Liver (tissue), 9 donors: ENCODE data around the gene NIPBL. TPM values are rescaled to one million over a fixed set of nuclear protein-coding genes. Genes with fewer than 3 reads are reported as not detected.
"Not testable (repeated sequence)": the region's sequence is repeated elsewhere in the genome, so short reads cannot be mapped to it uniquely, and the experiment has no call there.

Source experiments
- DNase-seq: peaks from one replicate; pipeline ENCODE4 v3.0.0-alpha.2; 2017; ENCODE audit warnings: low spot score
- H3K27ac ChIP-seq, 2 donors: one replicate each; pipeline ENCODE4 v1.7.0; 2013; ENCODE audit warnings: inconsistent platforms in 2 of 2, low read length in 2 of 2, control low read depth in 1 of 2, low read depth in 1 of 2, mild to moderate bottlenecking in 1 of 2
- H3K27me3 ChIP-seq, 4 donors: one replicate each; pipeline versions ENCODE4 v1.6.1 to v1.7.0; 2013; ENCODE audit warnings: low read length in 3 of 4, inconsistent platforms in 1 of 4, mild to moderate bottlenecking in 1 of 4, moderate library complexity in 1 of 4; ENCODE audit not compliant: control insufficient read depth in 4 of 4, insufficient read depth in 4 of 4
- H3K36me3 ChIP-seq, 4 donors: one replicate each; pipeline versions ENCODE4 v1.6.1 to v1.7.0; 2013; ENCODE audit warnings: low read length in 3 of 4, mild to moderate bottlenecking in 3 of 4, low read depth in 1 of 4, moderate library complexity in 1 of 4; ENCODE audit not compliant: control insufficient read depth in 4 of 4, insufficient read depth in 3 of 4
- H3K4me1 ChIP-seq, 4 donors: one replicate each; pipeline versions ENCODE4 v1.6.1 to v1.7.0; 2013; ENCODE audit warnings: low read length in 3 of 4, mild to moderate bottlenecking in 3 of 4, moderate library complexity in 1 of 4; ENCODE audit not compliant: control insufficient read depth in 4 of 4, insufficient read depth in 4 of 4
- H3K4me3 ChIP-seq, 3 donors: one replicate each; pipeline versions ENCODE4 v1.6.1 to v1.7.0; 2013; ENCODE audit warnings: low read length in 3 of 3, control low read depth in 1 of 3, low read depth in 1 of 3, mild to moderate bottlenecking in 1 of 3
- H3K9ac ChIP-seq, 2 donors: one replicate each; pipeline ENCODE4 v1.7.0; 2013; ENCODE audit warnings: low read length in 2 of 2, mild to moderate bottlenecking in 2 of 2, moderate library complexity in 2 of 2, control low read depth in 1 of 2, low read depth in 1 of 2
- H3K9me3 ChIP-seq, 4 donors: one replicate each; pipeline versions ENCODE4 v1.6.1 to v1.7.0; 2013; ENCODE audit warnings: low read length in 3 of 4; ENCODE audit not compliant: control insufficient read depth in 4 of 4
- ATF3 ChIP-seq: IDR thresholded peaks from 2 replicates; pipeline ENCODE4 v1.6.1; 2016; ENCODE audit warnings: antibody characterized with exemption
- CTCF ChIP-seq: fragments of 150-350 bp; IDR thresholded peaks from 2 replicates; pipeline ENCODE4 v1.5.1; 2017; ENCODE audit warnings: improper control_type of control experiment, low read depth, low read length; ENCODE audit not compliant: missing input control
- EGR1 ChIP-seq, 2 donors: IDR thresholded peaks; 2 replicates each; pipeline ENCODE4 v1.6.1; 2016 to 2018; ENCODE audit warnings: antibody characterized with exemption in 2 of 2, low read depth in 2 of 2
- FOXA1 ChIP-seq: IDR thresholded peaks from 2 replicates; pipeline ENCODE4 v1.6.1; 2016; ENCODE audit warnings: antibody characterized with exemption
- FOXA2 ChIP-seq: IDR thresholded peaks from 2 replicates; pipeline ENCODE4 v1.6.1; 2016; ENCODE audit warnings: antibody characterized with exemption
- GABPA ChIP-seq, 2 donors: IDR thresholded peaks in 1 of 2; conservative IDR thresholded peaks in 1 of 2; 2 replicates each; pipeline ENCODE4 v1.6.1; 2016; ENCODE audit warnings: antibody characterized with exemption in 2 of 2, mild to moderate bottlenecking in 1 of 2, moderate library complexity in 1 of 2
- HNF4A ChIP-seq, 2 donors: conservative IDR thresholded peaks; 2 replicates each; pipeline ENCODE4 v1.6.1; 2016; ENCODE audit warnings: antibody characterized with exemption in 2 of 2, mild to moderate bottlenecking in 2 of 2
- HNF4G ChIP-seq: IDR thresholded peaks from 2 replicates; pipeline ENCODE4 v1.6.1; 2016; ENCODE audit warnings: antibody characterized with exemption
- JUND ChIP-seq, 2 donors: IDR thresholded peaks; 2 replicates each; pipeline ENCODE4 v1.6.1; 2016; ENCODE audit warnings: antibody characterized with exemption in 2 of 2
- MAX ChIP-seq: IDR thresholded peaks from 2 replicates; pipeline ENCODE4 v1.6.1; 2016; ENCODE audit warnings: antibody characterized with exemption
- NR2F2 ChIP-seq: IDR thresholded peaks from 2 replicates; pipeline ENCODE4 v1.6.1; 2016; ENCODE audit warnings: antibody characterized with exemption
- RAD21 ChIP-seq, 2 donors: IDR thresholded peaks; 2 replicates each; pipeline ENCODE4 v1.6.1; 2016; ENCODE audit warnings: antibody characterized with exemption in 2 of 2, mild to moderate bottlenecking in 2 of 2
- REST ChIP-seq: IDR thresholded peaks from 2 replicates; pipeline ENCODE4 v1.6.1; 2016; ENCODE audit warnings: antibody characterized with exemption, mild to moderate bottlenecking
- RXRA ChIP-seq, 2 donors: IDR thresholded peaks; 2 replicates each; pipeline ENCODE4 v1.6.1; 2017 to 2018; ENCODE audit warnings: antibody characterized with exemption in 2 of 2, mild to moderate bottlenecking in 1 of 2
- SP1 ChIP-seq: IDR thresholded peaks from 2 replicates; pipeline ENCODE4 v1.6.1; 2018; ENCODE audit warnings: antibody characterized with exemption, mild to moderate bottlenecking
- TAF1 ChIP-seq: conservative IDR thresholded peaks from 2 replicates; pipeline ENCODE4 v1.6.1; 2016; ENCODE audit warnings: antibody characterized with exemption, mild to moderate bottlenecking
- ZBTB33 ChIP-seq: IDR thresholded peaks from 2 replicates; pipeline ENCODE4 v1.6.1; 2016; ENCODE audit warnings: antibody characterized with exemption
- WGBS: extraction: QIAGEN DNeasy Blood & Tissue Kit; methylation state at CpG from one replicate; pipeline ENCODE4 v1.1.7; 2013; 5-methylcytosine and 5-hydroxymethylcytosine counted together
- polyA plus RNA-seq, 2 donors: library from polyadenylated mRNA; stranded (reverse) in 1 of 2; unstranded in 1 of 2; fragments of 200-250 nt in 1 of 2; fragments of >200 nt in 1 of 2; fragmentation: Nextera tagmentation in 1 of 2; extraction: Ambion mirVana in 1 of 2; gene quantifications; one replicate each; pipeline versions ENCODE4 v1.2.1 to v1.2.3, GENCODE V29; 2013 to 2015
- total RNA-seq, 2 donors: library from RNA; depleted of rRNA; stranded (reverse); fragments of >200 nt; gene quantifications; one replicate each; pipeline ENCODE4 v1.2.3, GENCODE V29; 2014
- donor health status: healthy.
- donor health status: healthy.
- donor health status: healthy.
- donor health status: healthy.
- donor health status: healthy.

NIPBL gene
- total and polyA plus RNA-seq, 4 donors = 4.9 to 30.3 (median 21.0) TPM

GRCh38 chr5:36900283-36900682 is 23.7 kb downstream of the NIPBL start (continued):
- TF ChIP-seq GABPA (IDR thresholded peaks at IDR 0.05 in 1 of 2, conservative IDR thresholded peaks at IDR 0.05 in 1 of 2) (no peak), HNF4G (no peak)

GRCh38 chr5:36901077-36901476 is 24.5 kb downstream of the NIPBL start:
- not testable (repeated sequence) for H3K9ac ChIP-seq, H3K27ac ChIP-seq, H3K36me3 ChIP-seq, H3K27me3 ChIP-seq, H3K4me1 ChIP-seq, DNase-seq, H3K4me3 ChIP-seq, H3K9me3 ChIP-seq

- Histone ChIP-seq H3K9ac (no peak overlapping the region), H3K4me1 (peaks cover 0 to 5% (median 0%) of the 10 kb centered on the region in 4 donors), H3K4me3 (no peak overlapping the region), H3K27ac (no peak overlapping the region), H3K27me3 (no peaks in the 10 kb centered on the region), H3K36me3 (no peaks in the 10 kb centered on the region), H3K9me3 (no peaks in the 10 kb centered on the region)
- DNase-seq = no peak
- TF ChIP-seq ZBTB33 = no peak
- no peak for TF ChIP-seq GABPA (IDR thresholded peaks at IDR 0.05 in 1 of 2, conservative IDR thresholded peaks at IDR 0.05 in 1 of 2)
- no peak for TF ChIP-seq RXRA (IDR thresholded peaks at IDR 0.05)
- TF ChIP-seq FOXA2 = no peak
- no peak for TF ChIP-seq MAX
- TF ChIP-seq RAD21 (IDR thresholded peaks at IDR 0.05) = no peak
- TF ChIP-seq EGR1 (IDR thresholded peaks at IDR 0.05; ENCODE audit: low read depth in 2 of 2) = no peak
- TF ChIP-seq TAF1 = no peak
- TF ChIP-seq JUND (IDR thresholded peaks at IDR 0.05) = no peak
- no peak for TF ChIP-seq FOXA1
- TF ChIP-seq REST = no peak
- no peak for TF ChIP-seq ATF3
- no peak for TF ChIP-seq NR2F2
- no peak for TF ChIP-seq CTCF
- TF ChIP-seq HNF4A (conservative IDR thresholded peaks at IDR 0.05) = no peak
- no peak for TF ChIP-seq SP1
- 97% methylated on average over 3 of the region's 3 CpGs for WGBS
Measured at GRCh38 chr5:36901856-36902255, 25.3 kb downstream of the NIPBL start.
